ENCODE measurements around the gene PTMS.

The PTMS gene

GRCh38 chr12:6788972-6789924, 23.1 kb downstream of the PTMS start, which contains the start of gene CD4:
Gene CD4 (plus strand): TSS chr12:6789528. CDS start chr12:6800139, 10,611 bp downstream.
- DNase-seq (ENCODE audit: low spot score): no peak

DNA sequence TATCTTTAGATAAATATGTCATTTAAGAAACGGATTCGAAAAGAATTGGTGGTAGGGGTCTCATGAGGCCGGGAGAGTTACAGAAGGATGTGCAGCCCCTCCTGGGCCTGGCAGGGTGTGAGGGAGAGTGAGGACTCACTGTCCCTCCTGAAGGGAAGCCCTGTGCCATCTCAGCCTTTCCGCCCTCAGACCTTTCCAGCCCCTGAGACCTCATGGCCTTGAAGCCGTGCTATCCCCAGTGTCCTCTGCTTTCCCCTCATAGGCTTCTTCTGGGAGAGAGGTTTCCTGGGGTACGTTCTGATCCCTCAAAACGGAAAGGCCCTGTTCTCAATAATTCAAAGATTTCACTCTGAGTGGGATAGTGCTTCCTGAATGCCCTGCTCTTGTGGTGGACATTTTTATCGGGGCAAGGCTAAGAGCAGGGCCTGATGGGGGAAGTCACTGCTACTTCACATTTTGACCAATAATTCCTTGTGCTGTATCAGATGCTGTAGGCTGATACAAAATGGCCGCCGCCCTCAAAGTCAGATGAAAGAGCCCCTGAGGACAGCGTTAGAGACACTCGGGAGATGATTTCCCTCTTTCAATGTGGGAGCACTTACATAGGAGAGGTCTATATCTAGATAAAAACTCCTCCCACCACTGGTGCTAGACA, 24.5 kb downstream of the PTMS start:
- DNase-seq (ENCODE audit: low spot score): no peak

- no peak for DNase-seq (ENCODE audit: low spot score)
Observed at GRCh38 chr12:6791931-6792520, 25.9 kb downstream of the PTMS start.

DNA sequence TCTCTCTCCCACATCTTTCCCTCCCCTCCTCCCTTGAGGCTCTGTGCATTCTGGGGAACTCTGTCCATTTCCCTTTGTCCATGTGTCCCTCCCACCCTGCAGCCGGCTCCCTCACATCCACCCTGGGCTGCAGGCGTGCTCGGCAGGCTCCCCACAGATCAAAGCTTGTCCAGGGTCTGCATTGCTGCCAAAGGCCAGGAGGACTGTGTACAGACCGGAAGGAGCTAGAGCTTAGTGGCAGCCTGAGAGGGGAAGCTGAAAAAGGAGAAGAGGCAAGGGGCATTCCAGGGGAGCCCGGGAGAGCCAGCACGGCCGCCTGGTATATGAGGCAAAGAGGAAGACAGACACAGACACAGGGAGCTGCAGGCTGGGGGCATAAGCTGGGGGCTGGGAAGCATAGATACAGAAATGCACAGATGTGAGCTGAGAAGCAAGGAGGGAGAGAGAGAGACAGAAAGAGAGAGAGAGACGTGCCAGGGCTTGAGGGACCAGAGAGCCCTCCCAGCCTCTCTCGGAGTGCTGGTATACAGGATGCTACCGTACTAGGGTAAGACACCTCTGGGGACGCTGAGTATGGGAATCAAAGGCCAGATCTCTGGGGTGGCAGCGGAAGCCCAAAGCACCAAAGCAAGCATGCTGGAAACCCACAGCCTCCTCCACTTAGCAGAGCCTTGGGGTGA, 26.5 kb downstream of the PTMS start:
- no peak for DNase-seq (ENCODE audit: low spot score)

DNA sequence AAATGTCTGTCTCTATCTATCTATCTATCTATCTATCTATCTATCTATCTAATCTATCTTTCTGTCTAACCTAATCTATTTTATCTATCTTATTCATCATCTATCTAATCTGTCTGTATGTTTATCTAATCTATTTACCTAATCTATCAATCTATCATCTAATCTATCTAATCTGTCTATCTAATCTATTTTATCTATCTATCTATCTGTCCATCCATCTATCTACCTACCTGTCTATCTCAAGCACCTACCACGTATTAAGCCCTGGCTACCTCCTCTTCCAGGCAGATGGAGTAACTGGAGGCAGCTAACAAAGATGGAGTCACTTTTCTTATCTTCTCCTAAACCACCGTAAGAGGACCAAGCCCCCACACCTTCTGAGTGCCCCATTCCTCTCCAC, 28.9 kb downstream of the PTMS start:
- no peak for DNase-seq (ENCODE audit: low spot score)

DNA sequence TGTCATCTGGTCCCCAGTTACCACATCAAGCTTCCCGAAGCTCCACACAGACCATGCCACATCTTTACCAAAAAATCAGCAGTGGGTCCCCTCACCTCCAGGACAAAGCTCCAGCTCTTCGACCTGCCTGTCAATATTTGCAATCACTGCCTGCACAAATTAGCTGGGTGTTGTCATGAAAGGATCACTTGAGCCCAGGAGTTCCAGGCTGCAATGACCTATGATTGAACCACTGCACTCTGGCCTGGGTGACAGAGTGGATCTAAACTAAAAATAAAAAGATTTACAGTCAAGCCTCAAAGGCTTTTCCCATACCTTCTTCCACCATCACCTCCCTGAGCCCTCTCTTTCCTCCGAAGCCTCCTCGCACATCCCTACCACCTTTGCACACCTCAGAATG, 30.4 kb downstream of the PTMS start:
- no peak for DNase-seq (ENCODE audit: low spot score)

GRCh38 chr12:6799147-6799546, 33.0 kb downstream of the PTMS start:
- DNase-seq (ENCODE audit: low spot score): no peak

- DNase-seq (ENCODE audit: low spot score): no peak
Observed at GRCh38 chr12:6807170-6807569, 41.0 kb downstream of the PTMS start.

DNA sequence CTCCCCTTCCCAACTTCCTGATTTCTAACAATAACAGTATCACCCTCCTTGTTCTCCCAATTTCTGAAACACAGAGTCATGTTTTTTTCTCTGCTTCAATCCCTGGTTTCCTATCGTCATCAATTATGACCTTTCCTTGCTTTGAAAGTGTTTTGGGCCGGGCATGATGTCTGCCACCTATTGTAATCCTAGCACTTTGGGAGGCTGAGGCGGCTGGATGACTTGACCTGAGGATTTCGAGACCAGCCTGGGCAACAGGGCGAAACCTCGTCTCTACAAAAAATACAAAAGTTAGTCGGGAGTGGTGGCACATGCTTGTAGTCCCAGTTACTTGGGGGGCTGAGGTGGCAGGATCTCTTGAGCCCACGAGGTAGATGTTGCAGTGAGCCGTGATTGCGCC, 42.9 kb downstream of the PTMS start:
- no peak for DNase-seq (ENCODE audit: low spot score)

DNA sequence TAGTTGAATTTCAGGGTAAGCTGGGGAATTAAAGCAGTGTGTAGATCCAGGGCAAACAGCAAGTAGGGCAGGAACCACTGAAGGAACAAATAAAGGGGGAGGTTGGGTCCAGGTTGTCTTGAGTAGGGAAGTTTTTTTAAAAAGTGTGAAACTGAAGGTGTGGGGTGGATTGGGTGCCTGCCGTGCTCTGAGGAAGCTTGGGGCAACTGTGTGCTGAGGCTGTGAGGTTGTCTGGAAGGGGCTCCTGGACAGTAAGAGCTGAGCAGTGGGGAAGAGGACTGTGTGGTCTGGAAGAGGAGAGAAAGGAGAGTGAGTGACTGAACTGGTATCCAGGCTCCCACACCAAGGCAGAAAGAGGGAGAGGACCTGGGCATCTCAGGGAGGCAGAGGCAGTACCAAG, 44.6 kb downstream of the PTMS start:
- DNase-seq (ENCODE audit: low spot score): peak; percentile 12

- DNase-seq (ENCODE audit: low spot score): no peak
Observed at GRCh38 chr12:6813363-6813762, 47.2 kb downstream of the PTMS start.

GRCh38 chr12:6816598-6816997, 50.4 kb downstream of the PTMS start:
- DNase-seq (ENCODE audit: low spot score): no peak

GRCh38 chr12:6817098-6817497, 50.9 kb downstream of the PTMS start:
- no peak for DNase-seq (ENCODE audit: low spot score)

DNA sequence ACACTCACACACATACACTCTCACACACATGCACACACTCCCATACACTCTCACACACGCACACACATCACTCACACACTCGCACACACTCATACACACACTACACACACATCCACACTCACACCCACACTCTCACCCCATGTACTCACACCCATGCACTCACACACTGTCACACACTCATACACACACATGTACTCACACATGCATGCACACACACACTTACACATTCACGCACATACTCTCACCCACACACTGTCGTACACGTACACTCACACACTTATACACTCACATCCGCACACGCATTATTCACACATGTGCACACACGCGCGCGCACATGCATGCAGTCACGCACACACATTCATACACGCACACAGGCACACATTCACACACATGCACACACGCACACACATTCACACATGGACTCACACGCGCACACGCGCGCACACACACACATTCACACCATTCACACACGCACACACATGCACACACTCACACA, 51.5 kb downstream of the PTMS start:
- DNase-seq (ENCODE audit: low spot score): no peak

GRCh38 chr12:6818222-6818621, 52.1 kb downstream of the PTMS start:
- no peak for DNase-seq (ENCODE audit: low spot score)

DNA sequence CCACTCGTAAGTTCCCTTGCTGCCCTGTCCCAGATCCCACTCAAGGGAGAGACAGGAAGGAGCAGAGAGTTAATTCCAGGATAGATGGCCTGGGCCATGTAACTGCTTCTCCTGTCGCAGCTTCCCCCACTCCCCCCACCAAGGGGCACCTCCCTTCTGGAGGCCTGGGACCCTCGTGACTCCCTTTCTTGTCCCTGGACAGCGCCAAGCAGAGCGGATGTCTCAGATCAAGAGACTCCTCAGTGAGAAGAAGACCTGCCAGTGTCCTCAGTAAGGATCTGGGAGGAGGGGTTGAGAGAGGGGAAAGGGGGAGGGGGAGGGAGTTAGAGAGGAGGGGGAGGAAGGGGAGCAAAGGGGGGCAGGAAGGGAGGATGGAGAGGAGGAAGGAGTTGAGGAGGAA, 52.5 kb downstream of the PTMS start:
- DNase-seq (ENCODE audit: low spot score): no peak

DNA sequence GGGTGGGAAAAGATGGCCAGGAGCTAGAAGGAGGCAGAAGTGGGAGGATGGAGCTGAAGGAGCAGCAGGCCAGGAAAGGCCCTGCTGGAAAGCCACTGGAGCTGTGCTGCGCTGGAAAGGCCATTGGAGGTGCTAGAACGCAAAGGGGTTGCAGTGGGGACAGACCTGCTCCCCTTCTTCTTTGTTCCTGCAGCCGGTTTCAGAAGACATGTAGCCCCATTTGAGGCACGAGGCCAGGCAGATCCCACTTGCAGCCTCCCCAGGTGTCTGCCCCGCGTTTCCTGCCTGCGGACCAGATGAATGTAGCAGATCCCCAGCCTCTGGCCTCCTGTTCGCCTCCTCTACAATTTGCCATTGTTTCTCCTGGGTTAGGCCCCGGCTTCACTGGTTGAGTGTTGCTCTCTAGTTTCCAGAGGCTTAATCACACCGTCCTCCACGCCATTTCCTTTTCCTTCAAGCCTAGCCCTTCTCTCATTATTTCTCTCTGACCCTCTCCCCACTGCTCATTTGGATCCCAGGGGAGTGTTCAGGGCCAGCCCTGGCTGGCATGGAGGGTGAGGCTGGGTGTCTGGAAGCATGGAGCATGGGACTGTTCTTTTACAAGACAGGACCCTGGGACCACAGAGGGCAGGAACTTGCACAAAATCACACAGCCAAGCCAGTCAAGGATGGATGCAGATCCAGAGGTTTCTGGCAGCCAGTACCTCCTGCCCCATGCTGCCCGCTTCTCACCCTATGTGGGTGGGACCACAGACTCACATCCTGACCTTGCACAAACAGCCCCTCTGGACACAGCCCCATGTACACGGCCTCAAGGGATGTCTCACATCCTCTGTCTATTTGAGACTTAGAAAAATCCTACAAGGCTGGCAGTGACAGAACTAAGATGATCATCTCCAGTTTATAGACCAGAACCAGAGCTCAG, 53.2 kb downstream of the PTMS start:
- DNase-seq (ENCODE audit: low spot score): no peak

- no peak for DNase-seq (ENCODE audit: low spot score)
Observed at GRCh38 chr12:6820166-6820565, 54.0 kb downstream of the PTMS start.

Data from D341Med (cell line).